ENCODE results near the gene HSPB9.

DNA sequence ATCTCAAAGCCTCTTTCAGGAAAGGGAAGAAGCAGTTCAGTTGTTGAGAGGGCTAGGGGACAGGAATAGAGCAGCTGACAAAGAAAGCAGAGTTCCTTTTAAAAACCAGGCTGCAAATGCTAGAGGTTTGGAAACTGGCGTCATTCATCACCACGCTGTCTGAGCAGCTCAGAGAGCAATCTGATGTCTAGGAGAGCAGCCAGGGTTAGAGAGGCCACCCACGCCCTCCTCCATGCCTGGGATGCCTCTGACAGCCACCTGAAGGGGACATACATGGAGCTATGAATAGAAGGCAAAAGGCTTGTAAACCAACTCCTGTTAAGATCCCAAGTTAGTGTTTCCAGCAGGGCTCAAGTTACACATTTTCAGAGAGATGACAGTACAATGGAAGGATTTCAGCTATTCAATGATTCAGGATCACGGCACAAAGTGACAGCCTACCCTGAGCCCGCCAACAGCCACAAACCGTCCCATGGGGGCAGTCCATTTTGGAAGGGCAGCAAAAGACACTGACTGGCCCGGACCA, 19.8 kb downstream of the HSPB9 start:
- TF ChIP-seq, protein P1, sequence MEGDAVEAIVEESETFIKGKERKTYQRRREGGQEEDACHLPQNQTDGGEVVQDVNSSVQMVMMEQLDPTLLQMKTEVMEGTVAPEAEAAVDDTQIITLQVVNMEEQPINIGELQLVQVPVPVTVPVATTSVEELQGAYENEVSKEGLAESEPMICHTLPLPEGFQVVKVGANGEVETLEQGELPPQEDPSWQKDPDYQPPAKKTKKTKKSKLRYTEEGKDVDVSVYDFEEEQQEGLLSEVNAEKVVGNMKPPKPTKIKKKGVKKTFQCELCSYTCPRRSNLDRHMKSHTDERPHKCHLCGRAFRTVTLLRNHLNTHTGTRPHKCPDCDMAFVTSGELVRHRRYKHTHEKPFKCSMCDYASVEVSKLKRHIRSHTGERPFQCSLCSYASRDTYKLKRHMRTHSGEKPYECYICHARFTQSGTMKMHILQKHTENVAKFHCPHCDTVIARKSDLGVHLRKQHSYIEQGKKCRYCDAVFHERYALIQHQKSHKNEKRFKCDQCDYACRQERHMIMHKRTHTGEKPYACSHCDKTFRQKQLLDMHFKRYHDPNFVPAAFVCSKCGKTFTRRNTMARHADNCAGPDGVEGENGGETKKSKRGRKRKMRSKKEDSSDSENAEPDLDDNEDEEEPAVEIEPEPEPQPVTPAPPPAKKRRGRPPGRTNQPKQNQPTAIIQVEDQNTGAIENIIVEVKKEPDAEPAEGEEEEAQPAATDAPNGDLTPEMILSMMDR (conservative IDR thresholded peaks at IDR 0.05): no peak
- TF ChIP-seq EZH2 (IDR thresholded peaks at IDR 0.05; ENCODE audit: low read depth): no peak

All from PC-9 (cell line).